Erythroblast (primary cell): ENCODE results near the gene SLC25A26.

Experiments
- GATA1 ChIP-seq: IDR thresholded peaks from 2 replicates; pipeline ENCODE4 v1.6.1; 2011; ENCODE audit warnings: low read depth, mild to moderate bottlenecking, control low read depth, low read length, moderate library complexity
- POLR2A ChIP-seq: IDR thresholded peaks from 2 replicates; pipeline ENCODE4 v1.6.1; 2011; ENCODE audit warnings: mild to moderate bottlenecking, low read length

- TF ChIP-seq POLR2A = no peak
- TF ChIP-seq GATA1 = no peak
Observed at GRCh38 chr3:66270288-66270687, 49.5 kb downstream of the SLC25A26 start.
